WI38 (cell line): ENCODE results near the gene PRSS56.
"Not testable (repeated sequence)": the region's sequence is repeated elsewhere in the genome, so short reads cannot be mapped to it uniquely, and the experiment has no call there.

Experiments used
- H3K4me3 ChIP-seq: 2 replicates; pipeline ENCODE4 v1.5.1; 2011; ENCODE audit warnings: low read depth, mild to moderate bottlenecking, control low read depth, low read length
- TF ChIP-seq, protein P1 (sequence below): IDR thresholded peaks from 2 replicates; pipeline ENCODE4 v1.5.1; 2012; ENCODE audit warnings: low read depth, mild to moderate bottlenecking, control low read depth, low read length

PRSS56 gene

DNA sequence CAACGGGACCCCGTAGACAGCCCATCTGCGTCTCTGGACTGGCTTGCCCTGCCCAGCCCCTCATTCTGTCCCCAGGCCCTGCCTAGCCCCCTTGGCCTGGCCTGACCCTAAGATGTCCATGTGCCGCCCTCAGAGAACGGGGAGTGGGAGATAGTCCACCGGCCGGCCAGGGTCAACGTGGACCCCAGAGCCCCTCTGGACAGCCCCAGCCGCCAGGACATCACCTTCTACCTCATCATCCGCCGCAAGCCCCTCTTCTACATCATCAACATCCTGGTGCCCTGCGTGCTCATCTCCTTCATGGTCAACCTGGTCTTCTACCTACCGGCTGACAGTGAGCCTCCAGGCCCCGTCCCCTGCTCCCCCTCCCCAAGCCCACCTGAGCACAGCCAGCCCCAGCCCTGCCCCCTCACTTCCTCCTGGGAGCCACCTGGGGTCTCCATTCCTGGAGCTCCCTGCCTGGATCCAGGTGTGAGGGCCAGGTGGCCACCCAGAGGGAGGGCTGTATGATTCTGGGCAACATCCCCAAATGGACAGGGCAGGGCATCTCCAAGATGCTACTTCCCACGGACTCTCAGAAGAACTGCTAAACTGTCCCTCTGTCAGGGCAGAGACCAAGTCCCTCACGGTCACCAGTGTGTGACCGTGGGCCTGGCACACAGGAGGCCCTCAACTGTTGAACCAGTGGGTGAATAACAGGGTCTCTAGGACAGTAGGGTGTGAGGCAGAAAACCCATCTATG, 9.8 kb downstream of the PRSS56 start:
- TF ChIP-seq, protein P1, sequence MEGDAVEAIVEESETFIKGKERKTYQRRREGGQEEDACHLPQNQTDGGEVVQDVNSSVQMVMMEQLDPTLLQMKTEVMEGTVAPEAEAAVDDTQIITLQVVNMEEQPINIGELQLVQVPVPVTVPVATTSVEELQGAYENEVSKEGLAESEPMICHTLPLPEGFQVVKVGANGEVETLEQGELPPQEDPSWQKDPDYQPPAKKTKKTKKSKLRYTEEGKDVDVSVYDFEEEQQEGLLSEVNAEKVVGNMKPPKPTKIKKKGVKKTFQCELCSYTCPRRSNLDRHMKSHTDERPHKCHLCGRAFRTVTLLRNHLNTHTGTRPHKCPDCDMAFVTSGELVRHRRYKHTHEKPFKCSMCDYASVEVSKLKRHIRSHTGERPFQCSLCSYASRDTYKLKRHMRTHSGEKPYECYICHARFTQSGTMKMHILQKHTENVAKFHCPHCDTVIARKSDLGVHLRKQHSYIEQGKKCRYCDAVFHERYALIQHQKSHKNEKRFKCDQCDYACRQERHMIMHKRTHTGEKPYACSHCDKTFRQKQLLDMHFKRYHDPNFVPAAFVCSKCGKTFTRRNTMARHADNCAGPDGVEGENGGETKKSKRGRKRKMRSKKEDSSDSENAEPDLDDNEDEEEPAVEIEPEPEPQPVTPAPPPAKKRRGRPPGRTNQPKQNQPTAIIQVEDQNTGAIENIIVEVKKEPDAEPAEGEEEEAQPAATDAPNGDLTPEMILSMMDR: no peak
- H3K4me3 ChIP-seq: no peak overlapping the region

DNA sequence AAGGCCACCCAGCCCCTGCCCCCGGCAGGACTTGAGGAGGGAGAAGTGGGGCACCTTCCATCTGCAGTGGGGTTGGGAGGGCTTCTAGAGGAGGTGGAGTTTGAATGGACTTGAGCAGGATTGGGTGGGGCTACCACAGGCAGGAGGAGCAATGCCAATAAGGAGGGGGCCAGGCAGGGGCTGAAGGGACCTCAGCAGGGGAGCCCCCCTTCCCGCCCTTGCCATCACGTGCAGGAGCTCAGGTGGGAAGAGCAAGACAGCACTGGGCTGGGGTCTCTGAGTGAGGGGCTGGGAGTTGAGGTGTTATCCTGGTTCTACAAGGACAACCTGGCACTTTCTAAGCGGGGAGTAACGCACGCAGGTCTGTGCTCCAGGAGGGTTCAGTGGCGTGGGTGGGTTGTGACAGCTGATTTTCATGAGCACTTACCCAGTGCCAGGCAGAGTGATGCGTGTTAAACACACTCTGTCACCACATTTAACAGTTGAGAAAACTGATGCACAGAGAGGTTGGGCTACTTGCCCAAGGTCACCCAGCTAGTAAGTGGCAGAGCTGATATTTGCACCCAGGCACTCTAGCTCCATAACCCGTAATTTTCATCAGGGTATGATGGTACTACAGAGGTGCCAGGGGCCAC, 10.6 kb downstream of the PRSS56 start:
- no peak overlapping the region for H3K4me3 ChIP-seq
- TF ChIP-seq, protein P1: no peak

DNA sequence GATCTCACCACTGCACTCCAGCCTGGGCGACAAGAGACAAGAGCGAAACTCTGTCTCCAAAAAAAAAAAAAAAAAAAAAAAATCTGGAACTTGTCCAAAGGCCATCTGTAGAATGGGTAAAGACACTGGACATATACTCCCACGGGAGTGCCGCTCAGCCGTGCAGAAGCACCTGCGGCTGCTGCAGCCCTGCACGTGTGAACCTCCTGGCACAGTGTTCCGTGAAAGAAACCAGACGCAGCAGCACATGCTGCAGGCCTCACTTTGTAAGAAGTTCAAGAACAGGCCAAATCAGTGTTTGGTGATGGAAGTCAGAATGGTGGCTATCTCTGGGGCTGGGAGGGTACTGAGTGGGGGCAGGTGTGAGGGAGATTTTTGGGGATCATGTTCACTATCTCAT, 12.2 kb downstream of the PRSS56 start:
- TF ChIP-seq, protein P1: no peak

DNA sequence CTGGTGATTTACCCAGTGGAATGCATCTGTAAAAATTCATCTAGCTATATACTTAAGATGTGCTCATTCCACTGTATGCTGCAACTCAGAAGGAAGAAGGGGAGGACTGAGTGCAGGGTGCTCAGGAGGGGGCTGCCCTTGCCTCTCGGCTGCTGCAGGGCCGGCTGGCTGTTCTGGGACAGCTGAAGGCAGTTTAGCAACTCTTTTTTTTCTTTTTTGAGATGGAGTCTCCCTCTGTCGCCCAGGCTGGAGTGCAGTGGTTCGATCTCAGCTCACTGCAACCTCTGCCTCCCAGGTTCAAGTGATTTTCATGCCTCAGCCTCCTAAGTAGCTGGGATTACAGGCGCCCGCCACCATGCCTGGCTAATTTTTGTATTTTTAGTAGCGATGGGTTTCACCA, 12.6 kb downstream of the PRSS56 start:
- not testable (repeated sequence) for H3K4me3 ChIP-seq

More for the DNA sequence above, 12.2 kb downstream of the PRSS56 start:
- H3K4me3 ChIP-seq: no peak overlapping the region

DNA sequence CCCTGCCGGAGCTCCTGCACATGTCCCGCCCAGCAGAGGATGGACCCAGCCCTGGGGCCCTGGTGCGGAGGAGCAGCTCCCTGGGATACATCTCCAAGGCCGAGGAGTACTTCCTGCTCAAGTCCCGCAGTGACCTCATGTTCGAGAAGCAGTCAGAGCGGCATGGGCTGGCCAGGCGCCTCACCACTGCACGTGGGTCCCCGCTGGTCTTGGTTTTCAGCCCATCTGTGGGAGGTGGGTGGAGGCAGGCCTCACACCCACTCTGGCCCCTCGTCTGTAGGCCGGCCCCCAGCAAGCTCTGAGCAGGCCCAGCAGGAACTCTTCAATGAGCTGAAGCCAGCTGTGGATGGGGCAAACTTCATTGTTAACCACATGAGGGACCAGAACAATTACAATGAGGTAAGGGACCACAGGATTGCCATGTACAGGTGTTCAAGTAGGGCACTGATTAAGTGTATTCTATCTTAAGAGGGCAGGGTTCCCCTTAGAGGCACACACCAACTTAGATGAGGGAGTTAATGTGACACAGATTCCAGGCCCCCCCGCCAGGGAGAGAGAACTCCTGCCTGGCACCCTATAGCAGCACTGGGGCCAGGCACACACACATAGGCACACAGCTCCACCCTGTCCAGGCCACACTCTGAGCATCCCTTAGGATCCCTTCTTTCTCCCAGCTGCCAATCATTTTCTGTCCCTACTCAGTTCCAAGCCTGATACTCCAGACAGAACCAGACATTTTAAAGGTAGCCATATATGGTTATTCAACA, 13.9 kb downstream of the PRSS56 start:
- H3K4me3 ChIP-seq: no peak overlapping the region
- TF ChIP-seq, protein P1: no peak

DNA sequence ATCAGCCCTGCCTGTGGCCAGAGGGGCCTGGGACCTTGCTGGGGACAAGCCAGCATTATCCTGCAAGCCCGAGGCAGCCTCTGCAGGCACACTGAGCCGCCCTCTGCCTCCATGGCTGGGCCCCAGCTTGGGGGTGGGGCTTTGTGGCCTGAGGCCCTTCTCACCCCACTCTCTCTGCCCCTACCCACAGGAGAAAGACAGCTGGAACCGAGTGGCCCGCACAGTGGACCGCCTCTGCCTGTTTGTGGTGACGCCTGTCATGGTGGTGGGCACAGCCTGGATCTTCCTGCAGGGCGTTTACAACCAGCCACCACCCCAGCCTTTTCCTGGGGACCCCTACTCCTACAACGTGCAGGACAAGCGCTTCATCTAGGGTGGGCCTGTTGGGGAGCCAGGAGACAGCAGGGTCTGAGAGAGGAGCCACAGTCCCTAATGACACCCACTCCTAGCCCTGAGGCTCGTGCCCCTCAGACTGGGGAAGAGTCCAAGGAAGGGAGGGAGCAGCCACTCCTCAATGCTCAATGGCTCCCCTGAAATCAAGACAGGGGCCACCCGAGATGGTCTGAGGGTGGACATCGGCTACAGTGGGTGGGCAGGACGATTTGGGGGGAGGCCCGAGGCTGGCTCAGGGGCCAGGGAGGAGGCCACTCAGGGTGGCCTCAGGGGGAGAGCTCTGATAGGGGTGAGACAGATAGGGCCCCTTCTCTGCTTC, 14.9 kb downstream of the PRSS56 start:
- TF ChIP-seq, protein P1: no peak
- no peak overlapping the region for H3K4me3 ChIP-seq

DNA sequence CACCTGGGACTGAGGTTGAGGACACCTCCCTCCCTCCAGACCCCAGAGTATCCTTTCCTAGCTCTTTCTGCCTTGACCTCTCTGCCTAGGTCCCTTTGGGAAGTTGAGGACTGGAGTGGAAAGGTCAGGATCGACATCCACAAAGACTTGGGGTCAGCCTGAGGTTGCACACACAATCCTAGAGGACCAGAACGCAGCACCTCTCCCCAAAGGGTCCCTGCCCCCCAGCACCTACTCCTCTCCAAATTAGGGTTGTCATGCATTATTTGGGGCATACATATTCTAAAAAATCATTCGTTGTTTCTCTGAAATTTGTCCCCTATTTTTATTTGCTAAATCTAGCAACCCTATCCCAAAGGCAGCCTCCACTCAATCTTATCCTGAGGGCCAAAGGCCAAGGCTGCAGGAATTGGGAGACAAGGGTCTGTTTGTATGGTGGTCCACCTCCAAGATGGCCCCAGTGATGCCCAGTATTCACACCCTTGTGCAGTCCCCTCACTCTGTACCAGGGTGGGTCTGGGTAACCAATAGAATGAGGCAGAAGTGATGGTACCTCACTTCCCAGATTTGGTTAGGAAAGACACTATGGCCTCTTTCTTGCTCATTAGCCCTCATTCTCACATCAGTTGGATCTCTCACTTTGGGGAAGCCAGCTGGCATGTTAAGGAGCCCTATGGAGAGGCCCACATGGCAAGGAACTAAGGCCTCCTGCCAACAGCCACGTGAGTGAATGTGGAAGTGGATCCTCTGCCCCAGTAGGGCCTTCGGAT, 15.8 kb downstream of the PRSS56 start:
- no peak overlapping the region for H3K4me3 ChIP-seq
- TF ChIP-seq, protein P1: no peak
